Endodermal cell (in vitro differentiated cells): ENCODE data around the gene ZNF516. TPM values are rescaled to one million over a fixed set of nuclear protein-coding genes. Genes with fewer than 3 reads are reported as not detected.
A peak's percentile ranks its signal among the peaks of the same experiment; 100 is the strongest.

Experiments
- DNase-seq: peaks from one replicate; pipeline ENCODE4 v3.0.0-alpha.2; 2017
- H3K27ac ChIP-seq: 2 replicates; pipeline ENCODE4 v1.5.1; 2013; ENCODE audit warnings: mild to moderate bottlenecking, low read depth, low read length, moderate library complexity
- H3K27me3 ChIP-seq: 2 replicates; pipeline ENCODE4 v1.6.1; 2013; ENCODE audit warnings: mild to moderate bottlenecking, low read length, moderate library complexity; ENCODE audit not compliant: insufficient read depth, control insufficient read depth, poor library complexity, severe bottlenecking
- H3K36me3 ChIP-seq: 2 replicates; pipeline ENCODE4 v1.7.0; 2013; ENCODE audit warnings: mild to moderate bottlenecking, low read length, moderate library complexity; ENCODE audit not compliant: control insufficient read depth, insufficient read depth
- H3K4me1 ChIP-seq: one replicate; pipeline ENCODE4 v1.7.0; 2013; ENCODE audit warnings: low read length; ENCODE audit not compliant: control insufficient read depth, insufficient read depth
- H3K4me3 ChIP-seq: 2 replicates; pipeline ENCODE4 v1.5.1; 2013; ENCODE audit warnings: mild to moderate bottlenecking, low read length, moderate library complexity
- H3K9ac ChIP-seq: 2 replicates; pipeline ENCODE4 v1.6.1; 2013; ENCODE audit warnings: mild to moderate bottlenecking, low read length, moderate library complexity; ENCODE audit not compliant: poor library complexity, severe bottlenecking; ENCODE audit errors: extremely low read depth
- H3K9me3 ChIP-seq: 2 replicates; pipeline ENCODE4 v1.6.1; 2013; ENCODE audit warnings: mild to moderate bottlenecking, low read length, moderate library complexity; ENCODE audit not compliant: control insufficient read depth
- H3K27ac Mint-ChIP-seq: 2 replicates; pipeline ENCODE4 v1.8.0; 2020; ENCODE audit warnings: mixed read lengths
- H3K27me3 Mint-ChIP-seq: 2 replicates; pipeline ENCODE4 v1.8.0; 2021; ENCODE audit warnings: mild to moderate bottlenecking, mixed read lengths; ENCODE audit not compliant: insufficient read depth
- H3K36me3 Mint-ChIP-seq: 2 replicates; pipeline ENCODE4 v1.8.0; 2020; ENCODE audit warnings: low read depth, mixed read lengths
- H3K4me1 Mint-ChIP-seq: 2 replicates; pipeline ENCODE4 v1.8.0; 2020; ENCODE audit warnings: mixed read lengths
- H3K4me3 Mint-ChIP-seq: 2 replicates; pipeline ENCODE4 v1.8.0; 2020; ENCODE audit warnings: mild to moderate bottlenecking, moderate library complexity, mixed read lengths
- H3K9me3 Mint-ChIP-seq: 2 replicates; pipeline ENCODE4 v1.8.0; 2020; ENCODE audit warnings: mild to moderate bottlenecking, mixed read lengths
- CTCF ChIP-seq: fragments of 200-600 bp; sonication (generic); conservative IDR thresholded peaks from 2 replicates; pipeline ENCODE4 v1.5.0; 2021; ENCODE audit warnings: antibody characterized with exemption, mild to moderate bottlenecking
- WGBS, 2 experiments: methylation state at CpG; one replicate each; pipeline versions ENCODE4 v1.1.5 to v1.1.7; 2013; ENCODE audit warnings: missing lambda C conversion rate in 2 of 2, mixed read lengths in 1 of 2; ENCODE audit not compliant: insufficient coverage in 1 of 2, insufficient read length in 1 of 2; 5-methylcytosine and 5-hydroxymethylcytosine counted together
- total RNA-seq, 2 donors: library from RNA; stranded (reverse); fragmentation: NEBNext Ultra II Directional in 1 of 2; extraction: Animal tissue kit (Norgen Biotek cat#: 25700) in 1 of 2; gene quantifications; 2 replicates in 1 of 2; 3 replicates in 1 of 2; pipeline ENCODE4 v1.2.1, GENCODE V29; 2021

Gene ZNF516
- total RNA-seq, 2 donors from 2014 or later, result 60.2 to 77.9 TPM

- H3K27me3 Mint-ChIP-seq, result no peaks in the 10 kb centered on the region
- H3K4me3 ChIP-seq, result no peak overlapping the region
- H3K27me3 ChIP-seq, result no peaks in the 10 kb centered on the region
- no peaks in the 10 kb centered on the region for H3K9me3 Mint-ChIP-seq
- no peaks in the 10 kb centered on the region for H3K9me3 ChIP-seq
- H3K4me1 ChIP-seq, result no peaks in the 10 kb centered on the region
- peaks cover 6% of the 10 kb centered on the region for H3K4me1 Mint-ChIP-seq
- WGBS, 2 experiments, result 94 to 95% methylated on average over 42 to 43 of the region's 43 CpGs
- TF ChIP-seq CTCF, result no peak
- DNase-seq, result peak; percentile 47
- no peak overlapping the region for H3K4me3 Mint-ChIP-seq
- H3K36me3 ChIP-seq, result no peaks in the 10 kb centered on the region
- no peak overlapping the region for H3K27ac Mint-ChIP-seq
- no peak overlapping the region for H3K9ac ChIP-seq
- H3K36me3 Mint-ChIP-seq, result peaks cover 16% of the 10 kb centered on the region
- no peak overlapping the region for H3K27ac ChIP-seq
Observed at GRCh38 chr18:76402026-76402990, 92.7 kb downstream of the ZNF516 start.

- H3K9me3 ChIP-seq, result no peaks in the 10 kb centered on the region
- H3K9ac ChIP-seq, result no peak overlapping the region
- no peak overlapping the region for H3K4me3 ChIP-seq
- Mint-ChIP-seq H3K4me3 (no peak overlapping the region), H3K4me1 (peaks cover 5% of the 10 kb centered on the region), H3K9me3 (no peaks in the 10 kb centered on the region), H3K27me3 (no peaks in the 10 kb centered on the region), H3K36me3 (peaks cover 15% of the 10 kb centered on the region), H3K27ac (no peak overlapping the region)
- no peak for TF ChIP-seq CTCF
- no peak for DNase-seq
- H3K36me3 ChIP-seq, result no peaks in the 10 kb centered on the region
- no peaks in the 10 kb centered on the region for H3K27me3 ChIP-seq
- WGBS, 2 experiments, result 88 to 100% methylated on average over 3 to 25 of the region's 25 CpGs
- H3K4me1 ChIP-seq, result no peaks in the 10 kb centered on the region
- no peak overlapping the region for H3K27ac ChIP-seq
Observed at GRCh38 chr18:76401498-76401897, 93.5 kb downstream of the ZNF516 start.

- Histone ChIP-seq H3K9ac (no peak overlapping the region), H3K36me3 (no peaks in the 10 kb centered on the region), H3K27ac (no peak overlapping the region), H3K4me1 (no peaks in the 10 kb centered on the region), H3K9me3 (no peaks in the 10 kb centered on the region), H3K27me3 (no peaks in the 10 kb centered on the region), H3K4me3 (no peak overlapping the region)
- no peak for DNase-seq
- H3K9me3 Mint-ChIP-seq, result no peaks in the 10 kb centered on the region
- 90 to 92% methylated on average over 6 to 14 of the region's 14 CpGs for WGBS, 2 experiments
- H3K4me3 Mint-ChIP-seq, result no peak overlapping the region
- peaks cover 24% of the 10 kb centered on the region for H3K36me3 Mint-ChIP-seq
- no peak for TF ChIP-seq CTCF
- no peak overlapping the region for H3K27ac Mint-ChIP-seq
- no peaks in the 10 kb centered on the region for H3K27me3 Mint-ChIP-seq
- peaks cover 6% of the 10 kb centered on the region for H3K4me1 Mint-ChIP-seq
Observed at GRCh38 chr18:76399613-76400391, 95.2 kb downstream of the ZNF516 start.
